ENCODE data around the gene GTF2F2. TPM values are rescaled to one million over a fixed set of nuclear protein-coding genes. Genes with fewer than 3 reads are reported as not detected.

GTF2F2 gene
- total and polyA plus RNA-seq, 2 donors (not counting 3 experiments of a cell fraction or from before 2014, with no cell fraction given): 7.5 to 23.6 TPM

DNA sequence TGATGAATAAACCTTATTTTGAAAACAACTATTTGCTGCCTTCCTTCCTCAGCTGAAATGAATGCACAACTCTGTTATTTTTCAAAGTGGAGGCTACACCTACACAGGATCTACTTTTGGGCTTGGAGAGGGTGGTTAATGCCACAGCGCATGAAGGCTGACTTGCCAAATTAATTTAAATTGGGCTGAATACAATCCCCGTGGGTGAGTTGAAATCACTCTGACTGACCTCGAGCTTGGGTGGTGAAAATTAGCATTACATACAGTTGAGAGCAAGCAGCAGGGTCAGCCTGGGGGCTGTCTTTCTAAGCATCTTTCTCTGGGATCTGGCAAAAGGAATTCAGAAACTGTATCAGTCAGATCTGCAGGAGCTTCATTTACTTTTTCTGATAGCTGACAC, 182.2 kb downstream of the GTF2F2 start:
- no peak for FAIRE-seq
- H3K79me2 ChIP-seq (ENCODE audit: control insufficient read depth, insufficient read depth, low read length): no peaks in the 10 kb centered on the region
- no peak overlapping the region for H3K4me3 ChIP-seq (replicated peaks in 1 of 3; ENCODE audit: insufficient read depth in 1 of 3, low read depth in 1 of 3, low read length in 3 of 3)
- H3K36me3 ChIP-seq (ENCODE audit: control insufficient read depth in 2 of 2, extremely low read depth in 1 of 2, insufficient read depth in 2 of 2, low read length in 2 of 2): no peaks in the 10 kb centered on the region
- H2AFZ ChIP-seq (ENCODE audit: low read depth, low read length): no peak overlapping the region
- no TSS peak for BruUV-seq (replicated peaks)
- H3K27me3 ChIP-seq (ENCODE audit: control insufficient read depth in 2 of 2, insufficient read depth in 2 of 2, low read length in 2 of 2): peaks cover 0 to 5% of the 10 kb centered on the region in 2 experiments
- no peaks in the 10 kb centered on the region for H3K9me1 ChIP-seq (replicated peaks; ENCODE audit: control insufficient read depth, extremely low read depth, insufficient read depth, low read length)
- ChIA-PET CTCF (interaction anchor here (0.7 to 1.9 kb wide), 3 partner anchors 21 to 523 kb away, joined by 3 to 5 read pairs (median 4); no protein-coding TSS in a partner anchor), POLR2A (interaction anchor here (0.5 to 1.5 kb wide), 2 partner anchors 9 to 26 kb away, joined by 5 to 8 read pairs; no protein-coding TSS in a partner anchor)
- TF ChIP-seq POLR2AphosphoS5 (IDR thresholded peaks at IDR 0.05; ENCODE audit: insufficient read depth, low read depth, low read length): no peak
- TF ChIP-seq MYC (IDR thresholded peaks at IDR 0.05; ENCODE audit: low read depth, low read length): no peak
- TF ChIP-seq FOS (IDR thresholded peaks at IDR 0.05; ENCODE audit: borderline replicate concordance, insufficient read depth, low read length): no peak
- no peak for TF ChIP-seq POLR2A (IDR thresholded peaks at IDR 0.05; ENCODE audit: low read depth, low read length)
- TF ChIP-seq GATA2 (IDR thresholded peaks at IDR 0.05; ENCODE audit: insufficient read depth, insufficient read length, low read depth, low read length): no peak
- TF ChIP-seq MAX (IDR thresholded peaks at IDR 0.05; ENCODE audit: insufficient read depth, insufficient read length): no peak
- TF ChIP-seq JUN (IDR thresholded peaks at IDR 0.05; ENCODE audit: borderline replicate concordance, insufficient read depth, insufficient read length, low read depth): no peak
- TF ChIP-seq EZH2 (IDR thresholded peaks at IDR 0.05; ENCODE audit: borderline replicate concordance, low read depth, low read length, severe bottlenecking): no peak
- no peak for TF ChIP-seq CTCF (IDR thresholded peaks at IDR 0.05; ENCODE audit: extremely low read depth in 1 of 2, insufficient read depth in 1 of 2, low read depth in 1 of 2, low read length in 2 of 2)
- H3K9ac ChIP-seq (replicated peaks; ENCODE audit: extremely low read depth, insufficient read depth, low read length): no peak overlapping the region
- H3K9me3 ChIP-seq (replicated peaks; ENCODE audit: control insufficient read depth, insufficient read depth, low read length): no peaks in the 10 kb centered on the region
- intact Hi-C loops (cut with micrococcal nuclease) (no loop called here), dilution Hi-C loops (cut with MboI; ENCODE audit: extremely low pct_ligation_motif_present, low sequenced_read_pairs) (no loop called here)
- no peaks in the 10 kb centered on the region for H3K4me1 ChIP-seq (ENCODE audit: control insufficient read depth, extremely low read depth, insufficient read depth, low read length)
- no peak overlapping the region for H3K4me2 ChIP-seq (ENCODE audit: insufficient read depth, low read length)
- no peak for DNase-seq (ENCODE audit: low read depth, low spot score)
- H3K27ac ChIP-seq (ENCODE audit: insufficient read depth, low read depth, low read length): no peak overlapping the region
- no peaks in the 10 kb centered on the region for H4K20me1 ChIP-seq (replicated peaks; ENCODE audit: control insufficient read depth, extremely low read depth, insufficient read depth, low read length)
